Suppressor macrophage treated with lipopolysaccharide for 4 hours (primary cell): ENCODE measurements around the gene HCFC1.
"Not testable (repeated sequence)": the region's sequence is repeated elsewhere in the genome, so short reads cannot be mapped to it uniquely, and the experiment has no call there.

Experiments used
- DNase-seq: peaks from one replicate; pipeline ENCODE4 v3.0.0-alpha.2; 2020

HCFC1 gene

DNA sequence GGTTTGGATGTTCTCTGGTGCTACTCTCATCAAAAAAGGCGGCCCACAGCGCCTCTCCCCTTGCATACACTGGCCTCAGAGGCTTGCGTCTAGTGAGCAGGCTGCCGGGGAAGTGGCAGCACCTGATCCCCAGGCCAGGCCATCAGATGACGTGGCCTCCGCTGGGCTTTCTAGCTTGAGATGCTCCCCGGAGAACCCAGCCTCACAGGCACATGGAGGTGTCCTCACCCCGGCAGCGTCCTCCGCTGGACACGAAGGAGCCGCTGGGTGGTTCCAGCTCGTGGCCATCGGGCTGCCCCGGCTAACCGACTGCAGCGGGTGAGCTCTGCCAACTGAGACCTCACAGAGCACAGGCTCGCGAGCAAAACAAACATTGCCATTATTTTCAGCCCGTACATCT lies 35.3 kb upstream of the HCFC1 start:
- DNase-seq = no peak

DNA sequence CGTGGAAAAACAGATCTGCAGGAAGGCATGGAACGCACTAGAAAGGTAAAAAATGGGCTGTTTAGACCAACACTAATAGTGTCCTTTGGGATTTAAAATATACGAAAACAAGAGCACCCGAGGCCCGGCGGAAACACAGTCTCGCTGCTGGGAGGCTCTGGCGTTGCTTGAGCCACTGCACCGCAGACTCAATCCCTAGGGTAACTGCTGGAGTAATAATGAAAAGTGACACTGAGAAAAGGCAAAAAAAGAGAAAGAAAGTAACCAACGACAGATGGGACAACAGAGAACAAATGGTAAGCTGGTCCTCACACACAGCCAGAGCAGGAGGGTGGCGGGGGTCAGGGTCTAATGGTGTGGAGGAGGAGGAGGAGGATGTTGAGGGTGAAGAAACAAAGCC lies 32.7 kb upstream of the HCFC1 start:
- no peak for DNase-seq

- DNase-seq = peak; percentile 74
These were observed 30.6 kb upstream of the HCFC1 start for GRCh38 chrX:154002215-154002719.

DNA sequence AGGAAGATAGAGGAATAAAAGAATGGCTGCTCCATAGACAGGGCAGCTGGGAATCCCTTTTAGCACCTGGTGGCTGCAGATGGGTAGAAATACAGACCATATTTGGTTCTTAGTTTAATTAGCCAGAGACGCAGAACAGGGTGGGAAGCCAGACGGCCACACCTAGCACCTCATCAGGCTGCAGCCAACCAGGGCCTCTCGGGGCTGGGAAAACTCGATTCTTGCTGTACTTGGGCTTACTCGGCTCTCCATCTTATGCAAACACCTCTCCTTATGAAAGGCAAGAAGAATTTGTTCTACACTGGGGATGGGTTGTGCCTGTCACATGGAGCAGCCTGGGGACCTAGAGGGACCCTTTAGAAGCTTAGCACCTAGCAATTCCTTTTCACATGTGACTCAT lies 28.4 kb upstream of the HCFC1 start:
- no peak for DNase-seq

DNA sequence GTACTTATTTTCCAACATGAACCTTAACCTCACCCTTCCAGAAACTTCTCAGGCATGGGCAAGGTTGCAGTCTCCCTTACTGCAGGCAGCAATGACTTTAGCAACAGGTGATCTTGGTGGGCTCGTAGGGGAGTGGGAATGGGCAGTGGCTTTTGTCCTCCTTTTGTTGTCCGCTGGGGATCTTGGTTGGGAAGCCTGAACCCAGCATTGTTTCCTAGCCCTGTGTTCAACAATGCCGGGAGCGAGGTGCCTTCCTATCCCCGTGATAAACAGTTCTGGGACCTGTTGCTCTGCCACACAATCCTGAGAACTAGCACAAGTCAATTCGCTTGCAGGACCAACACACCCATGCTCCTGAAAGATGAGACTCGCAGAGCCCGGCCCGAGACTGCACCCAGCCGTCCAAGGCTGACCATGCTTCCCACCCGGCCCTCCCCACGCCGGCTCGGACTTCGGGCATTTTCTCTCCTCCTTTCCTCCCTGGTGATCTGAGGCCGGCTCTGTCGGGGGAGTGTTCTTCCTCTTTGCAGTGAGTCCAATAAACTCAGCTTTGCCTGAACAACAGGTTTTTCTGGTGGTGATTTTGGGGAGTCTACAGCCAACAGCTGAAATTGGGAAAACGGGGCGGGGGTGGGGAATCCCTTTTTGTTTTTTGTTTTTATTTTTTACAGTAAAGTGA lies 27.9 kb upstream of the HCFC1 start:
- no peak for DNase-seq

DNA sequence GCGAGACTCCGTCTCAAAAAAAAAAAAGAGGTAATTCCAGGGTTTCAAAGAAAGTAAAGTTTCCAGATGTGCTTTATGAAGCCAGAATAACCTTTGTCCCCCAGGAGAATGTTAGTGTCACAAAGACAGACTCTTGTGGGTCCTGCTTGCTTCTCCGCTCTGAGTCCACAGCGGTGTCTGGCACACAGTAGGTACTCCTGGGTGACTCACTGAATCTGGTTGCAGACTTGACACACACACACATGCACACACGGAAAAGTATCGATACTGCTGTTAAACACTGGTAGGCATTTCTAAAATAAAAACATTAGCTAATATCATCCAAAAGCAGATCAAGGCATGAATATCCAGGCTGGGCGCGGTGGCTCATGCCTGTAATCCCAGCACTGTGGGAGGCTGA lies 23.9 kb upstream of the HCFC1 start:
- DNase-seq = no peak

- not testable (repeated sequence) for DNase-seq
These were observed 22.8 kb upstream of the HCFC1 start for GRCh38 chrX:153994398-153994797.

DNA sequence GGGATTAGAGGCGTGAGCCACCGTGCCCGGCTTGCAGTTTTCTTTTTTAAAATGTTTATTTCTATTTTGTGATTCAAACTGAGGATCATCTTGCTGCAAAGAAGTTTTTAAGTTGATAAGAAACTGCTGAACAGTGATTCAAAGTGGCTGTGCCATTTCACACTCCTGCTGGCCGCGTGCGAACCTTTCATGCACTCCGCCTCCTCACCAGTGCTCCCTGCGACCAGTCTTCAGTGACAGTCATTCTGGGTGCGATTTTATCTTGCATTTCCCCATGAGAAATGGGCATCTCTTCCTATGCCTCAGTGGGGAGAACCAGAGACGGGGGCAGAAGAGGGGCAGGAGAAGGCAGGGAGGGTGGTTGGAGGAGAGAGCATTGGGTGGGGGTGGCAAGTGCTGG lies 22.4 kb upstream of the HCFC1 start:
- DNase-seq = no peak

DNA sequence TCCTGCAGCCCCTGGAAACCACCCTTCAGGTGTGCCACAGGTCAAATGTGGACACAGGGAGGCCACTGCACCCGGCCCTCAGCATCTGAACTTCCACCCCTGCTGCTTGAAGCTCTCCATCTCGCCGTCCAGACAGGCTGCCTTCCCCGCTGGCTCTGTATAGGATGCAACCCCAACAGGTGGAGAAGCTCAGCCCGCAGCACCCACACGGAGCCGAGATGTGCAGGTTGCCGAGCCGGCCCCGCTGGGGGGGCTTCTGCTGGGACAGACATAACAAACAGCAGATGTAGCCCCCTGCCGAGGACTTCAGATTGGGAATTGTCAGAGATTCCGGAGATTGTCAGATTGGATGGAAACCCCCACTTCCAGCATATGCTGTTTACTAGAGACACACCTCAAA lies 21.5 kb upstream of the HCFC1 start:
- DNase-seq = no peak

DNA sequence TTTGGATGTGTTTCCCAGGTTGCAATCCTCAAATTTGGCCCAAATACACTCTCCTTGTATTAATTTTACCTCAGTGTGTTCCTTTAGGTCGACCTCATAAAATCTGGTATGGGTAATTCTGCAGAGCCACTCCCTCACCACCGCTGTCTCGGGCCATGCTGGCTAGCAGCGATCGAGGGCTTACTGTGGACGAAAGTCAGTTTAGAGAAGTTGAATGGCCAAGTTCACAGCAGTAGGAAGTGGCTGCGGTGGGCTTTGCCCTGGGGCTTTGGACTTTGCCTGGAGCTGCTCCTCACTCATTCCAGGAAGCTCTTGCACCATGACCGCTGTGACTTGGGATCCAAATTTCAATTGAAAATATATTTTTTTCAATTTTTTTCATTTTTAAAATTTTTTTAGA lies 20.6 kb upstream of the HCFC1 start:
- DNase-seq = peak; percentile 54

DNA sequence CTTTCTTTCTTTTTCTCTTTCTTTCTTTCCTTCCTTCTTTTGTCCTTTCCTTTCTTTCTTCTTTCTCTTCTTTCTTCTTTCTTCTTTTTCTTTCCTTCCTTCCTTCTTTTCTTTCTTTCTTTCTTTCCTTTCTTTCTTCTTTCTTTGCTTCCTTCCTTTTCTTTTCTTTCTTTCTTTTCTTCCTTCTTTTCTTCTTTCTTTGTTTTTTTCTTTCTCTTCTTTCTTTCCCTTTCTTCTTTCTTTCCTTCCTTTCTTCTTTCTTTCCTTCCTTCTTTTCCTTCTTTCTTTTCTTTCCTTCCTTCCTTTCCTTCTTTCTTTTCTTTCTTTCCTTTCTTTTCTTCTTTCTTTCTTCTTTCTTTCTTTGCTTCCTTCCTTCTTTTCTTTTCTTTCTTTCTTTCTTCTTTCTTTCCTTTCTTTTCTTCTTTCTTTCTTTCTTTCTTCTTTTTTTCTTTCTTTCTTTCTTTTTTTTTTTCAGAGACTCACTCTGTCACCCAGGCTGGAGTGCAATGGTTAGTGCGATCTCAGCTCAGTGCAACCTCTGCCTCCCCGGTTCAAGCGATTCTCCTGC lies 19.5 kb upstream of the HCFC1 start:
- no peak for DNase-seq

DNA sequence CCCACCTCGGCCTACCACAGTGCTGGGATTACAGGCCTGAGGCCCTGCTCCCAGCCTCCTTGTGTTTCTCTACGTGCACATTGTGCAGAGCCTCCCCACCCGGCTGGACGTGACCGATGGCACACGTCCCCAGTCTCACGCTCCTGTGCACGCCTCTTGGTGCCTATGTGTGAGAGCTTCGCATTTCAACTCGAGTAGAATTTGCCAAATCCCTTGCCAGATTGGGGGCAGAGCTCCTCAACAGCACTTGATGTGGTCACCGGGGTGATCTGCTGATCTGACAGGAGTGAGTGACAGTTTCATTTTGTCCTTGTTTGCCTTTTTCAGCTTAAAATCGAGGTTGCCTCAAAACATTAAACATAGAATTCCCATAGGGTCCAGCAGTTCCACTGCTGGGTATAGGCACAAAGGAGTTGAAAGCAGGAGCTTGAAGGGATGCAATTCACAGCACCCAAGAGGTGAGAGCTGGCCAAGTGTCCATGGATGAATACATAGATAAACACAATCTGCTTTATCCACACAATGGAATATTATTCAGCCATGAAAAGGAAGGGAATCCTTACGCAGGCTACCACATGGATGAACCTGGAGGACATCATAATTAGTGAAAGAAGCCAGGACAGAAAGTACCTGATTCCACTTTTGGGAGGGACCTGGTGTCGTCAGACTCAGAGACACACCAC lies 18.5 kb upstream of the HCFC1 start:
- no peak for DNase-seq

- DNase-seq = no peak
These were observed 16.9 kb upstream of the HCFC1 start for GRCh38 chrX:153988493-153988892.

DNA sequence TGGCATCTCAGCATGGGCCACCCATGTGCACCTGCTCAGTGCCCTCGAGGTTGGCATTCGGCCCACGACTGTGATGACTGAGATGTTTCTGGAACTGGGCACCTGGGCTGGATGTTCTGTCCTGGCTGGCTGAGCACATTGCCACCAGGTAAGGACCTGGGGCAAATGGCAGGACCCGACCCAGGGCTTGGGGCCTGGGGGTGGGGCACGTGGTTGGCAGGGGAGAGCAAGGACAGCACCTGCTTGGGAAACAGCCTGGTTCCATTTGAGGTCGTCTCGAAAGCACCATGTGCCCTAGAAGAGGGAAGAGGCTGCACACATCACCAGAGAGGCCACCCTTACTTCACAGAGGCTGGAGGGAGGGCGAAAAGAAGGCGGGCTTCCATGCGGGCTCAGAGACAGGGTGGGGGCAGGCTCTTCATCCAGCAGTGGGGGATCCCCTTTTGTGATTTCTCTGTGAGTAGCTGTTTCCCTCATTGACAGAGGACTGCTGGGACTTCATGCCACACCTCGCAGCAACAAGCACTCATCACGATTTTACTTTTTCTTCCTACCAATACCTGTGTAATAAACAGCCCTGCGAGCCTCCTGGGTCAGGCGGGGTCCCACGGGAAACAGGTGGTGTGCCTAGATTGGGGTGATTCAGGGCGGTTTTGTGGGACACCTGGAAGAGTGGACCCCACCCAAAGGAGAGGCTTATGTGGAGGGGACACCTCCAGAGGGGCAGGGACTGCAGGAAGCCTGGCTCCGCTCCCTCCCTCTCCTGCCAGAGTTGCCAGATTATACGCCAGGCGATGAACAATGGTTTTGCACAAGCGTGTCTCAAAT lies 12.9 kb upstream of the HCFC1 start:
- DNase-seq = peak; percentile 21

DNA sequence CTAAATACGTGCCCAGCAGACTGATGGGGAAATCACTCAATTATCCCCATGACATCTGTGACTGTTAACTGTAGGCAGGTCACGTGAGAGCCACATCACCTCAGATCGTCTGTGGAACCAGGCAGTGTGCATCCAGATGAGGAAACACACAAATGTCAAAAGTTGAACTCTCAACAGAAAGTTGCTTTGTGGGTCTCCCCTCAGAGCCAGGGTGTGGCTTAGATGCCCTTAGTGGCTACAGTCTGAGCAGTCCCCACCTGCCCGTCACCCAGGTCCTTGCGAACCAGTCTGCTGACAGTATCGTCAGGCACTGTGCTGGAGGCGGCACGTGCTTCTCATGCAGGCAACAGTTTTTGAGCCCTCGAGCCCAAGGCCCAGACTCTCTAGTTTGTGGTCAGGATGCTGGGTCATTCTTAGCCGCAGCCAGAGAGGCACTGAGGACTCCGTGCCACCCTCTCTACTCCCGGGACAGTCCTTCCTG lies 11.7 kb upstream of the HCFC1 start:
- DNase-seq = peak; percentile 77

- peak; percentile 59 for DNase-seq
These were observed 10.3 kb upstream of the HCFC1 start for GRCh38 chrX:153981771-153982533.

DNA sequence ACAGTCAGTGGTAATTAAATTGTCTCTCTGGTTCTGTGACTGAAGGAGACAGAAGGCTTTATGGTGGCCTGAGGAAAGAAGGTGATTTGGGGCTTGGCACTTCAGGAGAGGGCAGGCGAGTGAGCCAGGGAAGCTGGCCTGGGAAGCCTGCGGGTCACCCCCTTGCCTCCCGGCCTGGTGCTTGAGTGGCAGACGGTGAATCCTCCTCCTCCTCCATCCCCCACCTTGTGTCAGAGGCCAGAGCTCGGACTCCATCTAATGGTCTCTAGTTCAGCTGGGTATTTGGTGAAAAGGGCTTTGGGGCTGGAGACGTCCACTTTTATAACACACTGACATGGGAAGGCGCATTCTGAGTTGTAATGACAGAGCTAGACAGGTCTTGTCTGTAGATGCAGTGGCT lies 9.6 kb upstream of the HCFC1 start:
- DNase-seq = no peak

GRCh38 chrX:153980394-153980793 lies 8.8 kb upstream of the HCFC1 start:
- not testable (repeated sequence) for DNase-seq

GRCh38 chrX:153974726-153975286 lies 3.2 kb upstream of the HCFC1 start:
- peak; percentile 2 for DNase-seq

DNA sequence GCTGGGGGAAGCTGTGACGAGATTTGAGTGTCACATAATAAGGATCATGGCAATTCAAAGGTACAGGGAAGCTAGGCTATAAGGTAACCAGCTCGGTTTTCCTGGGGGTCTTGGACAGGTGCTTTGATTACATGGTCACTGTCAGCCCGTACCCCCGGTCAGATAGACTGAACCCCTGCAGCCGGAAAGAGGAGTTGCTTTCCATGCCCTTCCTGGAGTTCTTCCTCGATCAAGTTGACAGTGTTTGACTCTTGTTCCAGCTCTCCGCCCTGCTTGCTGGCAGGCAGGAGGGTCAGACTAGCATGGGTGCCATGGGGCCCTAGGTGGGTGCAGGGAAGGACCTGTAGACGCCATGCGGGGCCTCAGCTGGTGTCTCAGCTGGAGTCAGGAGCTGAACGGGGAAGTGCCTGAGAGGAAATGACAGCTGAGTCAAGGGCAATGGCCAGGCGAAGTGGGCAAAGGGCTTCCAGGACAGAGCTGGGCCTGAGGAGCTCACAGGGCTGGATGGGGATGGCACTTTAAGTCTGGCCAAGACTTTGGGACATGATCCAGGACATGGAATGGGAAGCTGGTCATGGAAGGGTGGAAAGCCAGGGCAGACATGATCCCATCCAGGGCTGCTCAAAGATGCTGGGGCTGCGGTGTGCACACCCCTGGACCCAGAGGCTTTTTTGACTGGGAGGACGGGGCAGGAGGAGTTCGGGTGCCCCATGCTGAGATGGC lies 2.5 kb upstream of the HCFC1 start:
- DNase-seq = peak; percentile 46
